ENCODE data around the gene KMT2B. TPM values are rescaled to one million over a fixed set of nuclear protein-coding genes. Genes with fewer than 3 reads are reported as not detected.

KMT2B gene
- total and polyA plus RNA-seq, 2 donors from 2014 or later, result 14.8 to 40.8 TPM

GRCh38 chr19:35780058-35780457 is 62.3 kb downstream of the KMT2B start:
- H3K27ac ChIP-seq (ENCODE audit: low read depth in 2 of 2, low read length in 2 of 2), result no peak overlapping the region
- no peak for FAIRE-seq
- no peaks in the 10 kb centered on the region for H3K27me3 ChIP-seq (ENCODE audit: control insufficient read depth, insufficient read depth, low read length)
- no peak overlapping the region for H3K9ac ChIP-seq (ENCODE audit: low read length in 3 of 3)
- H3K36me3 ChIP-seq (ENCODE audit: control insufficient read depth in 2 of 3, insufficient read depth in 3 of 3, low read length in 3 of 3), result no peaks in the 10 kb centered on the region
- H3K9me3 ChIP-seq (ENCODE audit: control insufficient read depth in 2 of 3, insufficient read depth in 1 of 3, low read length in 3 of 3), result no peaks in the 10 kb centered on the region
- no peak for DNase-seq
- TF ChIP-seq CTCF (IDR thresholded peaks at IDR 0.05; ENCODE audit: borderline replicate concordance, extremely low read depth, insufficient read depth), result no peak
- intact Hi-C loops (cut with DNase I), result no loop called here
- H3K4me3 ChIP-seq (ENCODE audit: low read length in 3 of 3), result no peak overlapping the region
- H3K4me1 ChIP-seq (ENCODE audit: control insufficient read depth in 2 of 3, insufficient read depth in 2 of 3, low read depth in 1 of 3, low read length in 3 of 3), result peaks cover 0 to 3% (median 0%) of the 10 kb centered on the region in 3 donors

- no peak for TF ChIP-seq CTCF (IDR thresholded peaks at IDR 0.05; ENCODE audit: borderline replicate concordance, extremely low read depth, insufficient read depth)
- H3K4me3 ChIP-seq (ENCODE audit: low read length in 3 of 3), result no peak overlapping the region
- no peaks in the 10 kb centered on the region for H3K9me3 ChIP-seq (ENCODE audit: control insufficient read depth in 2 of 3, insufficient read depth in 1 of 3, low read length in 3 of 3)
- FAIRE-seq, result no peak
- no peaks in the 10 kb centered on the region for H3K36me3 ChIP-seq (ENCODE audit: control insufficient read depth in 2 of 3, insufficient read depth in 3 of 3, low read length in 3 of 3)
- no peak overlapping the region for H3K9ac ChIP-seq (ENCODE audit: low read length in 3 of 3)
- no peaks in the 10 kb centered on the region for H3K27me3 ChIP-seq (ENCODE audit: control insufficient read depth, insufficient read depth, low read length)
- peaks cover 0 to 3% (median 0%) of the 10 kb centered on the region in 3 donors for H3K4me1 ChIP-seq (ENCODE audit: control insufficient read depth in 2 of 3, insufficient read depth in 2 of 3, low read depth in 1 of 3, low read length in 3 of 3)
- intact Hi-C loops (cut with DNase I), result no loop called here
- no peak for DNase-seq
- H3K27ac ChIP-seq (ENCODE audit: low read depth in 2 of 2, low read length in 2 of 2), result no peak overlapping the region
These were observed 62.9 kb downstream of the KMT2B start for GRCh38 chr19:35780717-35781116.

- Histone ChIP-seq H3K9ac (ENCODE audit: low read length in 3 of 3) (no peak overlapping the region), H3K27me3 (ENCODE audit: control insufficient read depth, insufficient read depth, low read length) (no peaks in the 10 kb centered on the region), H3K4me3 (ENCODE audit: low read length in 3 of 3) (no peak overlapping the region), H3K27ac (ENCODE audit: low read depth in 2 of 2, low read length in 2 of 2) (no peak overlapping the region), H3K36me3 (ENCODE audit: control insufficient read depth in 2 of 3, insufficient read depth in 3 of 3, low read length in 3 of 3) (no peaks in the 10 kb centered on the region), H3K9me3 (ENCODE audit: control insufficient read depth in 2 of 3, insufficient read depth in 1 of 3, low read length in 3 of 3) (no peaks in the 10 kb centered on the region), H3K4me1 (ENCODE audit: control insufficient read depth in 2 of 3, insufficient read depth in 2 of 3, low read depth in 1 of 3, low read length in 3 of 3) (no peaks in the 10 kb centered on the region)
- DNase-seq (no peak), FAIRE-seq (no peak)
- intact Hi-C loops (cut with DNase I), result no loop called here
- TF ChIP-seq CTCF (IDR thresholded peaks at IDR 0.05; ENCODE audit: borderline replicate concordance, extremely low read depth, insufficient read depth), result no peak
These were observed 63.8 kb downstream of the KMT2B start for GRCh38 chr19:35781650-35782049.

- Histone ChIP-seq H3K4me3 (ENCODE audit: low read length in 3 of 3) (no peak overlapping the region), H3K9ac (ENCODE audit: low read length in 3 of 3) (no peak overlapping the region), H3K27ac (ENCODE audit: low read depth in 2 of 2, low read length in 2 of 2) (no peak overlapping the region), H3K9me3 (ENCODE audit: control insufficient read depth in 2 of 3, insufficient read depth in 1 of 3, low read length in 3 of 3) (no peaks in the 10 kb centered on the region), H3K27me3 (ENCODE audit: control insufficient read depth, insufficient read depth, low read length) (no peaks in the 10 kb centered on the region), H3K36me3 (ENCODE audit: control insufficient read depth in 2 of 3, insufficient read depth in 3 of 3, low read length in 3 of 3) (no peaks in the 10 kb centered on the region), H3K4me1 (ENCODE audit: control insufficient read depth in 2 of 3, insufficient read depth in 2 of 3, low read depth in 1 of 3, low read length in 3 of 3) (no peaks in the 10 kb centered on the region)
- intact Hi-C loops (cut with DNase I), result no loop called here
- DNase-seq (no peak), FAIRE-seq (no peak)
- no peak for TF ChIP-seq CTCF (IDR thresholded peaks at IDR 0.05; ENCODE audit: borderline replicate concordance, extremely low read depth, insufficient read depth)
These were observed 64.8 kb downstream of the KMT2B start for GRCh38 chr19:35782589-35782988.
